ENCODE measurements around the gene HTT. TPM values are rescaled to one million over a fixed set of nuclear protein-coding genes. Genes with fewer than 3 reads are reported as not detected.

Gene HTT
- total RNA-seq, 1 donor from 2014 or later: 242 TPM

- Mint-ChIP-seq H3K4me1 (peaks cover 2% of the 10 kb centered on the region), H3K36me3 (ENCODE audit: low read depth) (peaks cover 9% of the 10 kb centered on the region), H3K27me3 (no peaks in the 10 kb centered on the region), H3K9me3 (no peaks in the 10 kb centered on the region), H3K4me3 (no peak within 1 kb of the TSS), H3K27ac (no peak within 1 kb of the TSS)
- CTCF ChIA-PET: no interaction called here
- no peak for ATAC-seq (ENCODE audit: low read depth)
- DNase-seq: no peak
- TF ChIP-seq, protein P1, sequence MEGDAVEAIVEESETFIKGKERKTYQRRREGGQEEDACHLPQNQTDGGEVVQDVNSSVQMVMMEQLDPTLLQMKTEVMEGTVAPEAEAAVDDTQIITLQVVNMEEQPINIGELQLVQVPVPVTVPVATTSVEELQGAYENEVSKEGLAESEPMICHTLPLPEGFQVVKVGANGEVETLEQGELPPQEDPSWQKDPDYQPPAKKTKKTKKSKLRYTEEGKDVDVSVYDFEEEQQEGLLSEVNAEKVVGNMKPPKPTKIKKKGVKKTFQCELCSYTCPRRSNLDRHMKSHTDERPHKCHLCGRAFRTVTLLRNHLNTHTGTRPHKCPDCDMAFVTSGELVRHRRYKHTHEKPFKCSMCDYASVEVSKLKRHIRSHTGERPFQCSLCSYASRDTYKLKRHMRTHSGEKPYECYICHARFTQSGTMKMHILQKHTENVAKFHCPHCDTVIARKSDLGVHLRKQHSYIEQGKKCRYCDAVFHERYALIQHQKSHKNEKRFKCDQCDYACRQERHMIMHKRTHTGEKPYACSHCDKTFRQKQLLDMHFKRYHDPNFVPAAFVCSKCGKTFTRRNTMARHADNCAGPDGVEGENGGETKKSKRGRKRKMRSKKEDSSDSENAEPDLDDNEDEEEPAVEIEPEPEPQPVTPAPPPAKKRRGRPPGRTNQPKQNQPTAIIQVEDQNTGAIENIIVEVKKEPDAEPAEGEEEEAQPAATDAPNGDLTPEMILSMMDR (IDR thresholded peaks at IDR 0.05): no peak
- intact Hi-C loops (cut with micrococcal nuclease): no loop called here
- POLR2A ChIA-PET: no interaction called here
Observed at GRCh38 chr4:3248811-3249661, 174.6 kb downstream of the HTT start, which contains the start of gene MSANTD1. Gene MSANTD1, plus strand, starts transcription at chr4:3249159. Its CDS starts 64 bp downstream, at chr4:3249223.

GRCh38 chr4:3249711-3250437, 175.4 kb downstream of the HTT start:
- ATAC-seq (ENCODE audit: low read depth): no peak
- H3K36me3 Mint-ChIP-seq (ENCODE audit: low read depth): peaks cover 9% of the 10 kb centered on the region
- intact Hi-C loops (cut with micrococcal nuclease): no loop called here
- H3K9me3 Mint-ChIP-seq: no peaks in the 10 kb centered on the region
- no peaks in the 10 kb centered on the region for H3K27me3 Mint-ChIP-seq
- ChIA-PET POLR2A (no interaction called here), CTCF (no interaction called here)
- H3K27ac Mint-ChIP-seq: no peak overlapping the region
- TF ChIP-seq, protein P1 (IDR thresholded peaks at IDR 0.05): no peak
- peaks cover 2% of the 10 kb centered on the region for H3K4me1 Mint-ChIP-seq
- DNase-seq: no peak
- no peak overlapping the region for H3K4me3 Mint-ChIP-seq

GRCh38 chr4:3250438-3250955, 176.0 kb downstream of the HTT start:
- POLR2A ChIA-PET: no interaction called here
- Mint-ChIP-seq H3K36me3 (ENCODE audit: low read depth) (peaks cover 9% of the 10 kb centered on the region), H3K9me3 (no peaks in the 10 kb centered on the region), H3K27ac (no peak overlapping the region), H3K27me3 (no peaks in the 10 kb centered on the region), H3K4me3 (no peak overlapping the region), H3K4me1 (peaks cover 2% of the 10 kb centered on the region)
- intact Hi-C loops (cut with micrococcal nuclease): no loop called here
- TF ChIP-seq, protein P1 (IDR thresholded peaks at IDR 0.05): no peak
- CTCF ChIA-PET: no interaction called here
- no peak for ATAC-seq (ENCODE audit: low read depth)
- DNase-seq: no peak

DNA sequence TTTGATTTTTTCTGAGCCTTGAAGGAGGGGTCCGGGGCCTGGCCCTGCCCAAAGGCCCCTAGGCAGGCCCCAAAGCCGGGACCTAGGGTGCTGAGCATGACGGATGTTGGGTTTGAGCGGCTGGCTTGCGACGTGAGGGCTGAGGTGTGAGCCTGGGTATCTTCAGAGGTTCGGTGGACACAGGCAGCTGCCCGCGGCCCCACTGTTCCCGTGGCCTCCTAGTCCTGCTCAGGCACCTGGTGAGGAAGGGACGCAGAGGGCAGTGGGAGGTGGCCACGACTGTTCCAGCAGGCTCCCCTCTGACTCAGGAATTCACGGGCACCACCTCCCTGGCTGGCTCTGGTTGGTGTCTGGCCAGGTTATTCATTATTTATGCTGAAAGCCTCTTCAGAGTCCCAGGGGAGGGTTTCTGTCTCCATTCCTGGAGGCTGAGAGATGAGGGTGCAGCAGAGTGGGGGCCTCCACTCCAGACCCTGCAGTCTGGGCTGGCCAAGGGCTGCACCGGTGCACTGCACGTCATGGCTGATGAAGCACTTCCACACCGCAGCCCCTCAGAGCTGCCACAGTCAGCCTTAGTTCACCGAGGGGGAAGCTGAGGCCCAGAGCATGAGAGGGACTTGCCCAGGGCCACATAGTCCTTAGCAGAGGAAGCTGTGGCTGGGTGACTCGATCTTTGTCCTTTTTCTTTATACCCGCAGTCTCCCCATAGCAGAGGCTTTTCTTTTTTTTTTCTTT, 176.6 kb downstream of the HTT start:
- Mint-ChIP-seq H3K36me3 (ENCODE audit: low read depth) (peaks cover 10% of the 10 kb centered on the region), H3K4me1 (peaks cover under 1% of the 10 kb centered on the region), H3K9me3 (no peaks in the 10 kb centered on the region), H3K27me3 (no peaks in the 10 kb centered on the region), H3K27ac (no peak overlapping the region), H3K4me3 (no peak overlapping the region)
- ATAC-seq (ENCODE audit: low read depth) (peak; percentile 41), DNase-seq (no peak)
- TF ChIP-seq, protein P1 (IDR thresholded peaks at IDR 0.05): no peak
- intact Hi-C loops (cut with micrococcal nuclease): no loop called here
- ChIA-PET POLR2A (no interaction called here), CTCF (no interaction called here)

Data from activated B cell treated with CpG ODN at 0.5 μM for 24 hours (primary cell).